HUES6 (cell line): ENCODE measurements around the gene PPP1R12B.
"Not testable (repeated sequence)": the region's sequence is repeated elsewhere in the genome, so short reads cannot be mapped to it uniquely, and the experiment has no call there.

Source experiments
- H3K27ac ChIP-seq: 2 replicates; pipeline ENCODE4 v1.7.0; 2013; ENCODE audit warnings: low read depth, mild to moderate bottlenecking, low read length, inconsistent platforms
- H3K27me3 ChIP-seq: 2 replicates; pipeline ENCODE4 v1.6.1; 2013; ENCODE audit warnings: low read length; ENCODE audit not compliant: control insufficient read depth, insufficient read depth
- H3K36me3 ChIP-seq: 2 replicates; pipeline ENCODE4 v1.6.1; 2013; ENCODE audit warnings: low read length; ENCODE audit not compliant: control insufficient read depth, insufficient read depth
- H3K4me1 ChIP-seq: 2 replicates; pipeline ENCODE4 v1.6.1; 2013; ENCODE audit warnings: low read length; ENCODE audit not compliant: control insufficient read depth, insufficient read depth
- H3K4me3 ChIP-seq: 2 replicates; pipeline ENCODE4 v1.5.1; 2013; ENCODE audit warnings: low read depth, low read length
- H3K9ac ChIP-seq: one replicate; pipeline ENCODE4 v1.6.1; 2013; ENCODE audit warnings: mild to moderate bottlenecking, low read length
- H3K9me3 ChIP-seq: 2 replicates; pipeline ENCODE4 v1.6.1; 2013; ENCODE audit warnings: low read depth, low read length; ENCODE audit not compliant: control insufficient read depth, insufficient read depth

The PPP1R12B gene

DNA sequence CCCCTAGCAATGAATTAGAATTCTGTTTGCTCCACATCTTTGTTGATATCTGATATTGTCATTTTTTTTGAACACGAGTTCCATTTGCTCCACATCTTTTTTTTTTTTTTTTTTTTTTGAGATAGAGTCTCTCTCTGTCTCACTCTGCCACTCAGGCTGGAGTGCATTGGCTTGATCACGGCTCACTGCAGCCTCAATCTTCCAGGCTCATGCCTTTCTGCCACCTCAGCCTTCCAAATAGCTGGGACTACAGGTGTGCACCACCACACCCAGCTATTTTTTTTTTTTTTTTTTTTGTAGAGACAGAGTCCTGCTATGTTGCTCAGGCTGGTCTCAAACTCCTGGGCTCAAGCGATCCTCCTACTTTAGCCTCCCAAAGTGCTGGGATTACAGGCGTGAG, 22.4 kb downstream of the PPP1R12B start:
- not testable (repeated sequence) for H3K4me3 ChIP-seq, H3K27ac ChIP-seq, H3K36me3 ChIP-seq, H3K9me3 ChIP-seq, H3K9ac ChIP-seq, H3K4me1 ChIP-seq, H3K27me3 ChIP-seq

DNA sequence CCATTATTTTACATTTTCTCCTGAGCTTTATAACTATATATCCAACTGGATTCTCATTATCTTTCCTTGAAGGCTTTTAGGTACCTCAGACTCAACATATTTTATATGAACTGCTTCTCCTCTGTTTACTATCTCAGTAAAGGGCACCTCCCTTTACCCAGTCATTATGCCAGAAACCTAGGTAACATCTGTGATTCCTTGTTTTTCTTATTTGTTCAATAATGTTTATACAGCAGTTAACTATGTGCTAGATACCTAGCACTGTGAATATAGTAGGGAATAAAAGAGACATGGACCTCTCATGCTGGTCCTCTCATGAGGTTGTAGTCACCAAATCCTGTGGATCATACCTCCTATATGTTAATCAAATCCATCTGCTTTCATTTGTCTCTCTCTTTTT, 25.6 kb downstream of the PPP1R12B start:
- Histone ChIP-seq H3K9ac (no peak overlapping the region), H3K36me3 (no peaks in the 10 kb centered on the region), H3K4me1 (peaks cover 4% of the 10 kb centered on the region), H3K27ac (no peak overlapping the region), H3K4me3 (no peak overlapping the region), H3K9me3 (no peaks in the 10 kb centered on the region), H3K27me3 (no peaks in the 10 kb centered on the region)

DNA sequence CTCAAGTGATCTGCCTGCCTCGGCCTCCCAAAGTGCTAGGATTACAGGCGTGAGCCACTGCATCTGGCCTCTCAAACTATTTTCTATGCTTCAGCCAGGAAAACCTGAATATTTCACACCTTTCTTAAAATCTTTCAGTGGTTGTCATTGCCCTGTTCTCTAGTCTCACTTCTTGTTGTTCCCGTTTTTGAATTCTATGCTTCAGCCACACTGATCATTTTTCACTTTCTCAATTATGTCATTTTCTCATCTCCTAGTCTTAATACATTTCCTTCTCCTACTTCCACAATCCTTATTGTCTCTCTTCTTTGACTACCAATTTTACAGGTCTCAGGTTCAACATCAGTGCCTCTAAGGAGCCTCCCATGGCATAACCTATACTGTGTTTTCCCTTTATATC, 26.7 kb downstream of the PPP1R12B start:
- not testable (repeated sequence) for H3K9me3 ChIP-seq, H3K36me3 ChIP-seq, H3K27me3 ChIP-seq, H3K9ac ChIP-seq, H3K27ac ChIP-seq, H3K4me3 ChIP-seq
- H3K4me1 ChIP-seq: peaks cover 12% of the 10 kb centered on the region

- no peaks in the 10 kb centered on the region for H3K36me3 ChIP-seq
- H3K9me3 ChIP-seq: no peaks in the 10 kb centered on the region
- no peak overlapping the region for H3K4me3 ChIP-seq
- no peaks in the 10 kb centered on the region for H3K27me3 ChIP-seq
- no peak overlapping the region for H3K27ac ChIP-seq
- H3K9ac ChIP-seq: no peak overlapping the region
- H3K4me1 ChIP-seq: peaks cover 23% of the 10 kb centered on the region
Observed at GRCh38 chr1:202376247-202376646, 27.7 kb downstream of the PPP1R12B start.

GRCh38 chr1:202379884-202380529, 31.5 kb downstream of the PPP1R12B start:
- H3K27ac ChIP-seq: peak overlapping the region; percentile 80
- peaks cover 24% of the 10 kb centered on the region for H3K4me1 ChIP-seq
- not testable (repeated sequence) for H3K27me3 ChIP-seq

DNA sequence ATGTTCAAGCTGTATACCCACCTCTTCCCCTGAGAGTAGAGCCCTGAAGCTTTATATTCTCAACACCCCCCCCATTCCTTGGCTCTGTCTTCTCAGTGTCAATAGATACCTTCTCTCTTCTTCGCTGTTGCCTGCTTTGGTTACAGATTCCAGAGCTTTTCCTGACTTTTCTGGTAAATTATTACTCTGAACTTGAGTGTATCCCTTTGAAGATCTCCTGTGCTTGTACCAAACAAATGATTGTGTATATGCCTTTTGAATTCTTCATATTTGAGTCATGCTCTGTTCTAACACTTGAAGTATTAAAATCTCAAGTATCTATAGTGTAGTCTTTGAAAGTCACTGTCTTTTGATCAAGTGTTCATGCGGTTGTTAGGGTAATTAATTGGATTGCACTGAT, 32.0 kb downstream of the PPP1R12B start:
- not testable (repeated sequence) for H3K9me3 ChIP-seq, H3K27me3 ChIP-seq, H3K4me3 ChIP-seq, H3K36me3 ChIP-seq, H3K9ac ChIP-seq
- peaks cover 24% of the 10 kb centered on the region for H3K4me1 ChIP-seq
- H3K27ac ChIP-seq: 0 out of 2 replicates have a peak overlapping the region, but pooled peaks have one; percentile 80

More at GRCh38 chr1:202379884-202380529, 31.5 kb downstream of the PPP1R12B start:
- H3K9me3 ChIP-seq, H3K36me3 ChIP-seq: not testable (repeated sequence)
- H3K9ac ChIP-seq: peak overlapping the region; percentile 43
- peak overlapping the region; percentile 40; the same call in 1 of the 2 replicates for H3K4me3 ChIP-seq

DNA sequence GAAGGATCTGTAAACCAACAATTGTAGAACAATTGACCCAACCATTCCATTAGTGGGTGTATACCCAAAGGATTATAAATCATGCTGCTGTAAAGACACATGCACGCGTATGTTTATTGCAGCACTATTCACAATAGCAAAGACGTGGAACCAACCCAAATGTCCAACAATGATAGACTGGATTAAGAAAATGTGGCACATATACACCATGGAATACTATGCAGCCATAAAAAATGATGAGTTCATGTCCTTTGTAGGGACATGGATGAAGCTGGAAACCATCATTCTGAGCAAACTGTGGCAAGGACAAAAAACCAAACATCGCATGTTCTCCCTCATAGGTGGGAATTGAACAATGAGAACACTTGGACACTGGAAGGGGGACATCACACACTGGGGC, 33.4 kb downstream of the PPP1R12B start:
- H3K27ac ChIP-seq, H3K4me3 ChIP-seq, H3K9me3 ChIP-seq, H3K9ac ChIP-seq, H3K27me3 ChIP-seq, H3K36me3 ChIP-seq: not testable (repeated sequence)
- H3K4me1 ChIP-seq: peaks cover 24% of the 10 kb centered on the region

GRCh38 chr1:202395831-202396230, 47.3 kb downstream of the PPP1R12B start:
- not testable (repeated sequence) for H3K36me3 ChIP-seq, H3K27ac ChIP-seq, H3K4me3 ChIP-seq, H3K4me1 ChIP-seq, H3K27me3 ChIP-seq, H3K9ac ChIP-seq, H3K9me3 ChIP-seq

DNA sequence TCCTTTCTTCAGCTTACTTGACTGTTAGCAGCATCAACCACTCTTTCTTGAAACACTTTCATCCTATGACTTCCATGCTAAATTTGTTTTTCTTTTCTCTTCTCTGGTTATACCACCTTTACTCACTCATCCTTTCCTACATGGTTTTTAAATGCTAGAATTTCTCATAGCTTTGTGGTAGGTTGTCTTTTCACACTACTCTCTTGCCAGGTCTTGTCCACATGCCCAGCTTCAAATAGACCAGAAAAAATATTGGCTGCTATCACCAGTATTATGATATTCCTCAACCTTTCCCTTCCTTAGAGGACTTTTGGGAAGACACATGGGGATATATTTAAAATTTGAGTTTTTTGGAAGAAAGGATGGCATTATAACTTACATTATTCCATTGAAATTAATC, 48.8 kb downstream of the PPP1R12B start:
- H3K27ac ChIP-seq: no peak overlapping the region
- no peak overlapping the region for H3K4me3 ChIP-seq
- no peaks in the 10 kb centered on the region for H3K27me3 ChIP-seq
- no peaks in the 10 kb centered on the region for H3K36me3 ChIP-seq
- no peaks in the 10 kb centered on the region for H3K4me1 ChIP-seq
- H3K9ac ChIP-seq: no peak overlapping the region
- H3K9me3 ChIP-seq: no peaks in the 10 kb centered on the region

- H3K9ac ChIP-seq, H3K4me1 ChIP-seq, H3K4me3 ChIP-seq, H3K9me3 ChIP-seq, H3K27me3 ChIP-seq, H3K36me3 ChIP-seq, H3K27ac ChIP-seq: not testable (repeated sequence)
Observed at GRCh38 chr1:202398439-202398838, 49.9 kb downstream of the PPP1R12B start.

DNA sequence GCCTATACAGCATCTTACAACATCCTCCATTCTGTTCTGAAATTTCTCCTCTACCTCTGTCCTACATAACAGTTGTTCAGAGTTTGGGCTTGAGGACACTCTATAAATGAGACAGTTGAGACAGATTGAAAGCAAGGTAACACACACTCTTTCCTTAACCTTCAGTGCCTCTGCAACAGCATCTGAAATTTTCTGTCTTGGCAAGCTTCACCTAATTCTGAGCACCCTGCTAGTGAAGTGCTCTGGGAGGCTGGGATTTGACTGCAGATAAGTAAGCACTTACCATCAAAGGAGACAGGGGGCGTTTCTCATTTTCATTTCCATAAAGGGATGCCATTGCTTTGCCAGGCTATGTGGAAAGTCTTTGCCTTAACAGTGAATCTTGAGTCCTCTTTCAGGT, 53.3 kb downstream of the PPP1R12B start:
- H3K9me3 ChIP-seq, H3K36me3 ChIP-seq, H3K9ac ChIP-seq, H3K4me3 ChIP-seq, H3K27me3 ChIP-seq, H3K27ac ChIP-seq, H3K4me1 ChIP-seq: not testable (repeated sequence)

- not testable (repeated sequence) for H3K4me1 ChIP-seq, H3K27me3 ChIP-seq, H3K36me3 ChIP-seq, H3K9ac ChIP-seq, H3K27ac ChIP-seq, H3K4me3 ChIP-seq, H3K9me3 ChIP-seq
Observed at GRCh38 chr1:202403381-202403780, 54.9 kb downstream of the PPP1R12B start.
